Measurements from ENCODE around the gene RSPH9. TPM values are rescaled to one million over a fixed set of nuclear protein-coding genes. Genes with fewer than 3 reads are reported as not detected.

Gene RSPH9
- total and polyA plus RNA-seq, 5 donors from 2014 or later: 0.15 to 1.4 (median 0.91) TPM

GRCh38 chr6:43665376-43665775 is 20.5 kb downstream of the RSPH9 start:
- no peak overlapping the region for H3K4me3 ChIP-seq (ENCODE audit: low read depth, low read length)
- H3K36me3 Mint-ChIP-seq: no peaks in the 10 kb centered on the region
- H3K4me1 ChIP-seq (ENCODE audit: control insufficient read depth, insufficient read depth, low read length, poor library complexity, severe bottlenecking): peaks cover 13% of the 10 kb centered on the region
- H3K27ac ChIP-seq (ENCODE audit: insufficient read depth, low read length, poor library complexity, severe bottlenecking): no peak overlapping the region
- no peaks in the 10 kb centered on the region for H3K27me3 ChIP-seq (ENCODE audit: control insufficient read depth, insufficient read depth, low read length)
- H3K4me1 Mint-ChIP-seq: peaks cover 0 to 23% (median 13%) of the 10 kb centered on the region in 4 donors
- H3K36me3 ChIP-seq (ENCODE audit: control insufficient read depth, insufficient read depth, low read length): no peaks in the 10 kb centered on the region
- ATAC-seq (ENCODE audit: low read depth in 2 of 2): no peak
- DNase-seq: no peak
- no peaks in the 10 kb centered on the region for H3K27me3 Mint-ChIP-seq
- H3K27ac Mint-ChIP-seq: no peak overlapping the region
- H3K9me3 ChIP-seq (ENCODE audit: control insufficient read depth in 2 of 2, low read length in 2 of 2): no peaks in the 10 kb centered on the region
- no peak overlapping the region for H3K4me3 Mint-ChIP-seq
- no peaks in the 10 kb centered on the region for H3K9me3 Mint-ChIP-seq

GRCh38 chr6:43666196-43666920 is 21.5 kb downstream of the RSPH9 start:
- Histone ChIP-seq H3K36me3 (ENCODE audit: control insufficient read depth, insufficient read depth, low read length) (peaks cover 3% of the 10 kb centered on the region), H3K27ac (ENCODE audit: insufficient read depth, low read length, poor library complexity, severe bottlenecking) (no peak overlapping the region), H3K4me3 (ENCODE audit: low read depth, low read length) (no peak overlapping the region), H3K27me3 (ENCODE audit: control insufficient read depth, insufficient read depth, low read length) (no peaks in the 10 kb centered on the region), H3K4me1 (ENCODE audit: control insufficient read depth, insufficient read depth, low read length, poor library complexity, severe bottlenecking) (peaks cover 13% of the 10 kb centered on the region), H3K9me3 (ENCODE audit: control insufficient read depth in 2 of 2, low read length in 2 of 2) (no peaks in the 10 kb centered on the region)
- no peaks in the 10 kb centered on the region for H3K36me3 Mint-ChIP-seq
- ATAC-seq (ENCODE audit: low read depth in 2 of 2) (no peak), DNase-seq (no peak)
- no peaks in the 10 kb centered on the region for H3K9me3 Mint-ChIP-seq
- no peak overlapping the region for H3K27ac Mint-ChIP-seq
- H3K27me3 Mint-ChIP-seq: no peaks in the 10 kb centered on the region
- no peak overlapping the region for H3K4me3 Mint-ChIP-seq
- H3K4me1 Mint-ChIP-seq: peaks cover 0 to 23% (median 13%) of the 10 kb centered on the region in 4 donors

GRCh38 chr6:43667245-43668150 is 22.7 kb downstream of the RSPH9 start:
- peak; percentile 68 to 77 (median 72) for DNase-seq
- Histone ChIP-seq H3K4me3 (ENCODE audit: low read depth, low read length) (no peak overlapping the region), H3K27me3 (ENCODE audit: control insufficient read depth, insufficient read depth, low read length) (no peaks in the 10 kb centered on the region), H3K27ac (ENCODE audit: insufficient read depth, low read length, poor library complexity, severe bottlenecking) (no peak overlapping the region), H3K9me3 (ENCODE audit: control insufficient read depth in 2 of 2, low read length in 2 of 2) (no peaks in the 10 kb centered on the region), H3K4me1 (ENCODE audit: control insufficient read depth, insufficient read depth, low read length, poor library complexity, severe bottlenecking) (peaks cover 13% of the 10 kb centered on the region), H3K36me3 (ENCODE audit: control insufficient read depth, insufficient read depth, low read length) (peaks cover 15% of the 10 kb centered on the region)
- Mint-ChIP-seq H3K36me3 (no peaks in the 10 kb centered on the region), H3K4me1 (peaks cover 0 to 23% (median 13%) of the 10 kb centered on the region in 4 donors), H3K9me3 (no peaks in the 10 kb centered on the region), H3K4me3 (peak overlapping the region in 2 of 4 donors; percentile 67 to 71), H3K27me3 (no peaks in the 10 kb centered on the region), H3K27ac (peak overlapping the region in 1 of 3 donors; percentile 29)
- ATAC-seq (ENCODE audit: low read depth in 2 of 2): peak; percentile 49 to 74

- Mint-ChIP-seq H3K4me3 (peak overlapping the region in 1 of 4 donors; percentile 24), H3K27ac (peak overlapping the region in 2 of 3 donors; percentile 29 to 46), H3K4me1 (peaks cover 0 to 23% (median 13%) of the 10 kb centered on the region in 4 donors), H3K9me3 (no peaks in the 10 kb centered on the region), H3K36me3 (no peaks in the 10 kb centered on the region), H3K27me3 (no peaks in the 10 kb centered on the region)
- H3K4me3 ChIP-seq (ENCODE audit: low read depth, low read length): no peak overlapping the region
- H3K27me3 ChIP-seq (ENCODE audit: control insufficient read depth, insufficient read depth, low read length): no peaks in the 10 kb centered on the region
- DNase-seq: peak in 2 of 3 donors; percentile 14 to 56
- H3K9me3 ChIP-seq (ENCODE audit: control insufficient read depth in 2 of 2, low read length in 2 of 2): no peaks in the 10 kb centered on the region
- H3K36me3 ChIP-seq (ENCODE audit: control insufficient read depth, insufficient read depth, low read length): peaks cover 21% of the 10 kb centered on the region
- no peak overlapping the region for H3K27ac ChIP-seq (ENCODE audit: insufficient read depth, low read length, poor library complexity, severe bottlenecking)
- ATAC-seq (ENCODE audit: low read depth in 2 of 2): peak; percentile 38 to 51
- H3K4me1 ChIP-seq (ENCODE audit: control insufficient read depth, insufficient read depth, low read length, poor library complexity, severe bottlenecking): peaks cover 13% of the 10 kb centered on the region
These were observed 23.6 kb downstream of the RSPH9 start for GRCh38 chr6:43668151-43669028.

- H3K9me3 ChIP-seq (ENCODE audit: control insufficient read depth in 2 of 2, low read length in 2 of 2): no peaks in the 10 kb centered on the region
- peaks cover 13% of the 10 kb centered on the region for H3K4me1 ChIP-seq (ENCODE audit: control insufficient read depth, insufficient read depth, low read length, poor library complexity, severe bottlenecking)
- H3K27me3 Mint-ChIP-seq: no peaks in the 10 kb centered on the region
- H3K9me3 Mint-ChIP-seq: no peaks in the 10 kb centered on the region
- peaks cover 30% of the 10 kb centered on the region for H3K36me3 ChIP-seq (ENCODE audit: control insufficient read depth, insufficient read depth, low read length)
- no peak for DNase-seq
- no peaks in the 10 kb centered on the region for H3K36me3 Mint-ChIP-seq
- H3K27ac Mint-ChIP-seq: peak overlapping the region in 2 of 3 donors; percentile 29 to 42
- no peak overlapping the region for H3K27ac ChIP-seq (ENCODE audit: insufficient read depth, low read length, poor library complexity, severe bottlenecking)
- H3K4me3 Mint-ChIP-seq: no peak overlapping the region
- H3K27me3 ChIP-seq (ENCODE audit: control insufficient read depth, insufficient read depth, low read length): no peaks in the 10 kb centered on the region
- no peak overlapping the region for H3K4me3 ChIP-seq (ENCODE audit: low read depth, low read length)
- H3K4me1 Mint-ChIP-seq: peaks cover 0 to 23% (median 13%) of the 10 kb centered on the region in 4 donors
- ATAC-seq (ENCODE audit: low read depth in 2 of 2): no peak
These were observed 24.4 kb downstream of the RSPH9 start for GRCh38 chr6:43669050-43669921.

GRCh38 chr6:43669922-43670622 is 25.2 kb downstream of the RSPH9 start:
- H3K4me3 ChIP-seq (ENCODE audit: low read depth, low read length): no peak overlapping the region
- H3K9me3 Mint-ChIP-seq: no peaks in the 10 kb centered on the region
- ATAC-seq (ENCODE audit: low read depth in 2 of 2): peak in 1 of 2 donors; percentile 17
- H3K36me3 ChIP-seq (ENCODE audit: control insufficient read depth, insufficient read depth, low read length): peaks cover 37% of the 10 kb centered on the region
- H3K27me3 ChIP-seq (ENCODE audit: control insufficient read depth, insufficient read depth, low read length): no peaks in the 10 kb centered on the region
- peak in 1 of 3 donors; percentile 59 for DNase-seq
- H3K27me3 Mint-ChIP-seq: no peaks in the 10 kb centered on the region
- no peak overlapping the region for H3K27ac ChIP-seq (ENCODE audit: insufficient read depth, low read length, poor library complexity, severe bottlenecking)
- no peak overlapping the region for H3K4me3 Mint-ChIP-seq
- peaks cover 13% of the 10 kb centered on the region for H3K4me1 ChIP-seq (ENCODE audit: control insufficient read depth, insufficient read depth, low read length, poor library complexity, severe bottlenecking)
- peaks cover 0 to 23% (median 13%) of the 10 kb centered on the region in 4 donors for H3K4me1 Mint-ChIP-seq
- H3K27ac Mint-ChIP-seq: peak overlapping the region in 2 of 3 donors; percentile 17 to 20
- H3K36me3 Mint-ChIP-seq: peaks cover 6% of the 10 kb centered on the region
- no peaks in the 10 kb centered on the region for H3K9me3 ChIP-seq (ENCODE audit: control insufficient read depth in 2 of 2, low read length in 2 of 2)

All from CD4-positive, CD25-positive, alpha-beta regulatory T cell (primary cell).